GM12801 (cell line): ENCODE results near the gene CALHM2.

Source experiments
- CTCF ChIP-seq: IDR thresholded peaks from one replicate; pipeline ENCODE4 v1.5.1; 2011; ENCODE audit warnings: control low read depth; ENCODE audit not compliant: insufficient read length; ENCODE audit errors: extremely low read depth

The CALHM2 gene

GRCh38 chr10:103445767-103446567, 6.2 kb downstream of the CALHM2 start:
- no peak for TF ChIP-seq CTCF

GRCh38 chr10:103445366-103445765, 6.8 kb downstream of the CALHM2 start:
- TF ChIP-seq CTCF: no peak

GRCh38 chr10:103444478-103444877, 7.7 kb downstream of the CALHM2 start:
- TF ChIP-seq CTCF: no peak

GRCh38 chr10:103443475-103444185, 8.5 kb downstream of the CALHM2 start:
- TF ChIP-seq CTCF: no peak

GRCh38 chr10:103442031-103442461, 10.1 kb downstream of the CALHM2 start:
- no peak for TF ChIP-seq CTCF

GRCh38 chr10:103441611-103442010, 10.6 kb downstream of the CALHM2 start:
- no peak for TF ChIP-seq CTCF

- TF ChIP-seq CTCF: no peak
Observed at GRCh38 chr10:103441206-103441605, 11.0 kb downstream of the CALHM2 start.
